ENCODE results near the gene ERBIN. TPM values are rescaled to one million over a fixed set of nuclear protein-coding genes. Genes with fewer than 3 reads are reported as not detected.

Gene ERBIN
- total RNA-seq, 2 donors from 2014 or later = 17.8 to 52.7 TPM

DNA sequence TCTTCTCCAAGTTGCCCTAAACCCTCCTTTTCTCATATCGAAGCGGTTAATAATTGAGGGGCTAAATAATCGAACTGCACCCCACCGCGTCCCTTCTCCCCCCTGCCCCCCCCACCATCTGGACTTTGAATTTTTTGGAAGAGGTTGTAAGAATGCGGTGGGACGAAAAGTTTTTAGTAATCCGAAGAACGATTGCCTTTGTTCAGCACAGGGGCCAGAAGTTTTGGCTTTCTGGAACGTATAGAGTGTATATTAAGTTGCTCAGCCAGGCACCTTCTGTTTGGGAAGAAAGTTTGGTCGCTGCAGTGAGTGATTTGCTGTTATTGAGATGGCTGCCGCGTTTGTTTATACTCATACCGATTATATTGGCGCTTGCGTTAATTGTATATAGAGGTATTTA is 518 bp downstream of the ERBIN start:
- Histone ChIP-seq H3K27ac (peak overlapping the region; percentile 96 to 100 (median 99)), H3K27me3 (no peaks in the 10 kb centered on the region), H3K4me1 (peaks cover 31% of the 10 kb centered on the region), H3K9me3 (no peaks in the 10 kb centered on the region), H3K4me3 (peak overlapping the region; percentile 81 to 84), H3K36me3 (replicated peaks in 1 of 2; ENCODE audit: insufficient read depth in 1 of 2, low read depth in 2 of 2) (no peaks in the 10 kb centered on the region)
- DNase-seq (peak in 2 of 4 donors; percentile 8 to 18), ATAC-seq (no peak)
- intact Hi-C loops (cut with DNase I) = no loop called here
- 0 to 1% methylated on average over 16 of the region's 16 CpGs for WGBS, 2 donors
- no peak for TF ChIP-seq POLR2A (IDR thresholded peaks at IDR 0.05)
- TF ChIP-seq, protein P1, sequence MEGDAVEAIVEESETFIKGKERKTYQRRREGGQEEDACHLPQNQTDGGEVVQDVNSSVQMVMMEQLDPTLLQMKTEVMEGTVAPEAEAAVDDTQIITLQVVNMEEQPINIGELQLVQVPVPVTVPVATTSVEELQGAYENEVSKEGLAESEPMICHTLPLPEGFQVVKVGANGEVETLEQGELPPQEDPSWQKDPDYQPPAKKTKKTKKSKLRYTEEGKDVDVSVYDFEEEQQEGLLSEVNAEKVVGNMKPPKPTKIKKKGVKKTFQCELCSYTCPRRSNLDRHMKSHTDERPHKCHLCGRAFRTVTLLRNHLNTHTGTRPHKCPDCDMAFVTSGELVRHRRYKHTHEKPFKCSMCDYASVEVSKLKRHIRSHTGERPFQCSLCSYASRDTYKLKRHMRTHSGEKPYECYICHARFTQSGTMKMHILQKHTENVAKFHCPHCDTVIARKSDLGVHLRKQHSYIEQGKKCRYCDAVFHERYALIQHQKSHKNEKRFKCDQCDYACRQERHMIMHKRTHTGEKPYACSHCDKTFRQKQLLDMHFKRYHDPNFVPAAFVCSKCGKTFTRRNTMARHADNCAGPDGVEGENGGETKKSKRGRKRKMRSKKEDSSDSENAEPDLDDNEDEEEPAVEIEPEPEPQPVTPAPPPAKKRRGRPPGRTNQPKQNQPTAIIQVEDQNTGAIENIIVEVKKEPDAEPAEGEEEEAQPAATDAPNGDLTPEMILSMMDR (IDR thresholded peaks at IDR 0.05) = no peak

DNA sequence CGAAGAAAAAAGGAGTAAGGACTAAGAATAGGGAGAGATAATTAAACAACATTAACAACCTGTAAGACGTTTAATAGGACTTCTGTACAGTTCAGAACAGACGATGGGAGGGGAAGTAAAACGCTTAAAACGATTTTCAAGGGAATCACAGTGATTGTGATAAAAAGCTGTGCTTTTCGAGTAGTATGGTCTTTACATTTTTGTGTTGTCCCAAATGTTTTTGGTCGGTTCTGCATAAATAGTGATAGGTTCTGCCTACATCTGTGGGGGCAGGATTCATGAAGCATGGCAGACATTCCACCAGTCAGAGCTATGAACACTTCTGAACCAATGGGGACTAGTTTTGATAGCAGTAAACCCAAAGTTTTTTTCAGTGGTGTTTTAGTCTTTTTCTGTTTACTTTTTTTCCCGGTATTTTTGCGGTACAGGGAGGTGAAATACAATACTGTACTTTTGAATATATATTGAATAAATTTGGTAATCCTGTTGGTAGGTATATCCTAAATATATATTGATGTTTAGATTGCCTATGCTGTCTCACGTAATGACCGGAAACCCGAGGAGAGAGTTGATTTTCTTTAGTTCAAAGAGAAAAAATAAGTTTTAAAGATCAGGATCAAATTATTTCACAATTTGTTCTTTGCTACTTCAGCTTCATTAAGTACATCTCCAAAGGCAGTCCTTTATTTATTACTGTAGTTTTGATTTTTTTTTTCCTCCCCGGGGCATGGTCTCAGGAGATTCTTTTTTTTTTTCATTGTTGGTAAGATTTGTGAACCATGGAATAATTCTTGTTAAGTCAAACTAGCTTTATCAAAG is 1.3 kb downstream of the ERBIN start:
- no peak for ATAC-seq
- WGBS, 2 donors = 0 to 1% methylated on average over 13 of the region's 13 CpGs

DNA sequence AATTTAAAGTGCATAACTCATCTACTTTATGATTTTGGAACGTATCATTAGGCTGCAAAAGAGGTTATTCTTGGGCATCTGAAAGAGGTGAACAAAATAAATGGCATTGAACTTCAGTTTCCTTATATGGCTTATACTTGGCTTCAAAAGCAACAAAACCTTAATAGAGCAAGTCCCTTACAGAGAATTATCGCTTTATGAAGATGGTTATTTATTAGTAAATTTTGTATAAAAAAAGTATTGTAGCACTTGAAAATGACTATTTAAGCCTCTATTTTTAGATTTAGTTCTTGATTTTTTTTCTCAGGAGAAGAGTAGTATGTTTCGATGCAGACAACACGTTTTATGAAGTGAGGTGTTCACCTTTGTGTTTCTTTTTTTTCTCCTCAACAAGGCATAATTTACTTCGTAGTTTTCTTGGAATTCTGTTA is 2.0 kb downstream of the ERBIN start:
- ATAC-seq = no peak
- no peak for TF ChIP-seq POLR2A (IDR thresholded peaks at IDR 0.05)
- TF ChIP-seq, protein P1 (IDR thresholded peaks at IDR 0.05) = no peak
- intact Hi-C loops (cut with DNase I) = no loop called here
- WGBS, 2 donors = 11 to 13% methylated on average over 5 of the region's 5 CpGs
- Histone ChIP-seq H3K4me3 (peak overlapping the region in 1 of 2 donors; percentile 84), H3K9me3 (no peaks in the 10 kb centered on the region), H3K4me1 (peaks cover 31% of the 10 kb centered on the region), H3K36me3 (replicated peaks in 1 of 2; ENCODE audit: insufficient read depth in 1 of 2, low read depth in 2 of 2) (no peaks in the 10 kb centered on the region), H3K27ac (peak overlapping the region in 2 of 4 donors; percentile 96 to 100), H3K27me3 (no peaks in the 10 kb centered on the region)
- no peak for DNase-seq

More for the DNA sequence above, 1.3 kb downstream of the ERBIN start:
- Histone ChIP-seq H3K27me3 (no peaks in the 10 kb centered on the region), H3K27ac (peak overlapping the region; percentile 35 to 100 (median 98)), H3K4me1 (peaks cover 31% of the 10 kb centered on the region), H3K4me3 (peak overlapping the region in 1 of 2 donors; percentile 84), H3K36me3 (replicated peaks in 1 of 2; ENCODE audit: insufficient read depth in 1 of 2, low read depth in 2 of 2) (no peaks in the 10 kb centered on the region), H3K9me3 (no peaks in the 10 kb centered on the region)
- intact Hi-C loops (cut with DNase I) = no loop called here
- DNase-seq = peak in 2 of 4 donors; percentile 15 to 18
- peak in 1 of 3 donors; percentile 13 for TF ChIP-seq POLR2A (IDR thresholded peaks at IDR 0.05)
- TF ChIP-seq, protein P1 (IDR thresholded peaks at IDR 0.05) = no peak

DNA sequence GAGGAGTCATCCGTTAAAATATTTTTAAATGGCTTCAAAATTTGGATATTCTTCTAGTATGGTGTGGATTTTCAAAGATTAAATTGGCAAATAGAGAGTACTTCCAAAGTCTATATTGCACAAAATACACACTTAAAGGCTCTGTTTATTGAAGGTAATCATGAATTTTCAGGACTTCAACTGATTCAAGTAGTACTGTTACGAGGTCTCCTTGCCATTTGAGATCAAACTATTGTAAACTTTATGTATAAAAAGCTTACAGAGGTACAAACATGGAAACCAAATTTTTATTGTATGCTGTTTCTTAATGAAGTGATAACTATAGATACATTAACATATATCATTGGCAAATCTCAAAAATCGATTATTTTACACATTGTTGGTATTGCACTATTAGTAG is 2.5 kb downstream of the ERBIN start:
- intact Hi-C loops (cut with DNase I) = no loop called here
- Histone ChIP-seq H3K36me3 (replicated peaks in 1 of 2; ENCODE audit: insufficient read depth in 1 of 2, low read depth in 2 of 2) (no peaks in the 10 kb centered on the region), H3K9me3 (no peaks in the 10 kb centered on the region), H3K27me3 (no peaks in the 10 kb centered on the region), H3K4me1 (peaks cover 29% of the 10 kb centered on the region), H3K27ac (no peak overlapping the region), H3K4me3 (no peak overlapping the region)
- ATAC-seq (no peak), DNase-seq (no peak)
- TF ChIP-seq, protein P1 (IDR thresholded peaks at IDR 0.05) = no peak
- TF ChIP-seq POLR2A (IDR thresholded peaks at IDR 0.05) = no peak
- 46 to 55% methylated on average over 3 of the region's 3 CpGs for WGBS, 2 donors
